ENCODE data around the gene NAXE. TPM values are rescaled to one million over a fixed set of nuclear protein-coding genes. Genes with fewer than 3 reads are reported as not detected.

The NAXE gene
- total RNA-seq, 1 experiment from 2014 or later: 67.9 TPM

DNA sequence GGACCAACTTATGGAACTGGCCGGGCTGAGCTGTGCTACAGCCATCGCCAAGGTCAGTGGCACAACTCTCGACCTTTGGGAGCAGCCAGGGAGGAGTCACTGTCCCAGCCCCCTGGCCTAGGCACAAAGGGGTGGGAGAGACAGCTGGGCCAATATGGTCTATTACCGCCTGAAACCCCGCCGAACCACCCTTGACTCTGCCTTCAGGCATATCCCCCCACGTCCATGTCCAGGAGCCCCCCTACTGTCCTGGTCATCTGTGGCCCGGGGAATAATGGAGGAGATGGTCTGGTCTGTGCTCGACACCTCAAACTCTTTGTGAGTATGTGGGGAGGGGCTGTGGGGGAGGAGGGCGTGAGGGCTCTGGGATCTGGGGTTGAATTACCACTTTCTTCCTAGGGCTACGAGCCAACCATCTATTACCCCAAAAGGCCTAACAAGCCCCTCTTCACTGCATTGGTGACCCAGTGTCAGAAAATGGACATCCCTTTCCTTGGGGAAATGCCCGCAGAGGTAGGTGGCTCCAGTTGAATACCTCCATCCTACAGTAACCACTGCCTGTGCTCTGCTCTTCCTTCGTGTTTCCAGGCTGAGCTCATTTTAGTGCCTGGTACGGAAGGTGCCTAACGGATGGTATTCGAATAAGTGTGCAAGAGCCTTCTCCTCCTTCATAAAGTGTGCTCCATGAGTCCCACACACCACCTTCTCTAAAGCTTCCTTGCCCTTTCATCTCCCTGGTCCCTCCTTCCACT is 758 bp downstream of the NAXE start:
- Histone ChIP-seq H3K27me3 (replicated peaks) (no peaks in the 10 kb centered on the region), H3K4me1 (replicated peaks) (peaks cover 25% of the 10 kb centered on the region), H3K27ac (no peak overlapping the region), H3K4me3 (peak overlapping the region; percentile 72), H3K36me3 (peaks cover 55% of the 10 kb centered on the region), H3K9me3 (replicated peaks) (no peaks in the 10 kb centered on the region)
- DNase-seq (ENCODE audit: low read depth in 1 of 2, low spot score in 2 of 2): no peak

DNA sequence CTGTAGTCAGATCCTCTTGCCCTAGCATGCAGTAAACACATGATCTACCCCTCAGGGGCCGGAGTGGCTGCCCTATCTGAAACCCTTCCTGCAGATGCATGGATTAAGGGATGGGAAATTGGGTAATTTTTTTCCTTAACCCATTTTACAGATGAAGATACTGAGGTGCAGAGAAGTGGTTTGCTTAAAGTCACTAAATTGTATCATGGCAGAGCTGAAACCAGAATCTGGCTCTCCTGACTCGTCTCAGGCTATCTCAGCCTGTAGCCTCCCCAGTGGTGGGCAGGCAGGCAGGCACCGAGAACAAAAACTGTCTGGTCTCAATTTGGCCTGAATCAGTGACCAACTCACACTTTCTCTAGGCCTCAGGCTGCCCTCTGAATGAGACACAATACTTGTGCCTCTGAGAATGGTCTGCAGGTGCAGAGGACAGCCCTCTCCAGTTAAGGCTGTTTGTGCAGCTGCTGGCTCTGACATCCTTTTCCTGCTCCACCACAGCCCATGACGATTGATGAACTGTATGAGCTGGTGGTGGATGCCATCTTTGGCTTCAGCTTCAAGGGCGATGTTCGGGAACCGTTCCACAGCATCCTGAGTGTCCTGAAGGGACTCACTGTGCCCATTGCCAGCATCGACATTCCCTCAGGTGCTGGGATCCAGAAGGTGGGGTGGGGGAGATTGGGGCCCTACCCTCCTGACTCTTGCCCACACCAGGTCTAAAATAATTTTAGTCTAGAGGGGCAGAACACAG is 1.5 kb downstream of the NAXE start:
- peaks cover 62% of the 10 kb centered on the region for H3K36me3 ChIP-seq

DNA sequence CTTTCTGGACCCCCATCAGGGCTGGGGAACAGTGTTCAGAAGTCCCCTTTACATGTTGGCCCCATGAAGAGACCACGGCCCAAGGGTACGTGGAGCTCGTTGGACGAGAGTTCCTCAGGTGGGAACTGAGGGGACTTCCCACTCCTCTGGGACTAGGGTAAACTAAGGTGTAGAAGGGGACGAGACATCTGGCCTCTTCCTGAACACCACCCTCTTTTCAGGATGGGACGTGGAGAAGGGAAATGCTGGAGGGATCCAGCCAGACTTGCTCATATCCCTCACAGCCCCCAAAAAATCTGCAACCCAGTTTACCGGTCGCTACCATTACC is 2.0 kb downstream of the NAXE start:
- H3K27me3 ChIP-seq (replicated peaks): no peaks in the 10 kb centered on the region
- no peak overlapping the region for H3K4me3 ChIP-seq
- no peak for DNase-seq (ENCODE audit: low read depth in 1 of 2, low spot score in 2 of 2)
- no peaks in the 10 kb centered on the region for H3K9me3 ChIP-seq (replicated peaks)
- H3K36me3 ChIP-seq: peaks cover 68% of the 10 kb centered on the region
- H3K4me1 ChIP-seq (replicated peaks): peaks cover 18% of the 10 kb centered on the region
- H3K27ac ChIP-seq: no peak overlapping the region

More for the DNA sequence above, 1.5 kb downstream of the NAXE start:
- Histone ChIP-seq H3K9me3 (replicated peaks) (no peaks in the 10 kb centered on the region), H3K27me3 (replicated peaks) (no peaks in the 10 kb centered on the region), H3K4me1 (replicated peaks) (peaks cover 19% of the 10 kb centered on the region), H3K27ac (no peak overlapping the region), H3K4me3 (no peak overlapping the region)
- DNase-seq (ENCODE audit: low read depth in 1 of 2, low spot score in 2 of 2): no peak

DNA sequence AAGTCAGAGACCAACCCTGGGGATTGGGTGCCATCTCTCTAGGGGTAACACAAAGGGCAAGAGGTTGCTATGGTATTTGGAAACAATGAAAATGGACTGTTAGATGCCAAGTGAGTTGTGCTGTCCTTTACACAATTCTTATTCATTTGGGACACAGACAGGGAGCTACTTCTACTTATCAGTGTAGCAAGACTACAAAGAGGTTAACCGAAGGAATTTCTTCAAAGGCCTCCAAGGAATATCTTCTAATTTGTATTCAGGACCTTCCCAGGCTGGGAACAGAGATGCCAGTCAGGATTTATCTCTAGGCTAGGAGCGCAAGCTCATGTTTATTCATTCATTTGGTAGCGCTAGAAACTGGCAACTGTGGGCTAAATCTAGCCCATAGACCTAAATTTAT is 2.6 kb downstream of the NAXE start:
- no peak overlapping the region for H3K27ac ChIP-seq
- H3K36me3 ChIP-seq: peaks cover 68% of the 10 kb centered on the region
- no peak for DNase-seq (ENCODE audit: low read depth in 1 of 2, low spot score in 2 of 2)
- H3K4me3 ChIP-seq: no peak overlapping the region
- H3K4me1 ChIP-seq (replicated peaks): peaks cover 18% of the 10 kb centered on the region
- no peaks in the 10 kb centered on the region for H3K27me3 ChIP-seq (replicated peaks)
- no peaks in the 10 kb centered on the region for H3K9me3 ChIP-seq (replicated peaks)

DNA sequence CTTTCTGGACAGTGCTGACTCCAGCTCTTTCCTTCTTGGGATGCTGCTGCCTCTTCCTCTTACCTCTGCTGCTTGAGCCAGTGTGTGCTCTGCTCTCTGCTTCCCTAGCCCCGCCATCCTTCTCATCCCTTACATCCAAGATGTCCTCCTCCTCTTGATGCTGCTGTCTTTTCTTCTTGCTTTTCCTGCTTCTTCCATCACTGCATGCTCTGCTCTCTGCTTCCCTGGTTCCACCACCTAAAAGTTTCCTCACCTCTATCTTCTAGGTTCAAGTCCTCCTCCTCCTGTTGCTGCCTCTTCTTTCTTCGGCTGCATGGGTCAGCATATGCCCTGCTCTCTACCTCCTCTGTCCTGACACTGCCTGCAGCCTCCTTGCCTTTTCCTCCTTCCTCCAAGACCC is 3.4 kb downstream of the NAXE start:
- no peak for DNase-seq (ENCODE audit: low read depth in 1 of 2, low spot score in 2 of 2)
- H3K4me3 ChIP-seq: no peak overlapping the region
- peaks cover 74% of the 10 kb centered on the region for H3K36me3 ChIP-seq
- H3K27ac ChIP-seq: no peak overlapping the region
- no peaks in the 10 kb centered on the region for H3K27me3 ChIP-seq (replicated peaks)
- no peaks in the 10 kb centered on the region for H3K9me3 ChIP-seq (replicated peaks)
- peaks cover 18% of the 10 kb centered on the region for H3K4me1 ChIP-seq (replicated peaks)

DNA sequence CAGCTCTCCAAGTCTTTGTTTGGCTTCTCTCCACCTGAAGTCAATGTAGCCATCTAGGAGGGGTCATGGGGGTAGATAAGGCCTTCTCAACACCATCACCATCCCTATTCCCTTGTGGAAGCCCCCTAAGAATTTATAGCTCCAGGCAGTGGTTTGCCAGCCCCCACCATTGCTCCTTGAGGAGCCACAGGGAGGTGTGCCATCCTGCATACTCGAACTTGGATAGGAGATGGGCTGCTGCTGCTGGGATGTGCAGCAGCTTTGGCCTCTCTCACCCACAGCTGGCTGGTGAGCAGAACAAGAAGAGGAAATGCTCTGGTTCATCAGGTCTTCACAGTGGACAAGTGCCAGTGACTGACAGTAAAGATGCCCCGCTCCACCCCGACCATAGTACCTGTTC is 4.8 kb downstream of the NAXE start:
- Histone ChIP-seq H3K27me3 (replicated peaks) (no peaks in the 10 kb centered on the region), H3K9me3 (replicated peaks) (no peaks in the 10 kb centered on the region), H3K27ac (no peak overlapping the region), H3K4me3 (no peak overlapping the region), H3K36me3 (peaks cover 74% of the 10 kb centered on the region), H3K4me1 (replicated peaks) (peaks cover 10% of the 10 kb centered on the region)
- DNase-seq (ENCODE audit: low read depth in 1 of 2, low spot score in 2 of 2): no peak

DNA sequence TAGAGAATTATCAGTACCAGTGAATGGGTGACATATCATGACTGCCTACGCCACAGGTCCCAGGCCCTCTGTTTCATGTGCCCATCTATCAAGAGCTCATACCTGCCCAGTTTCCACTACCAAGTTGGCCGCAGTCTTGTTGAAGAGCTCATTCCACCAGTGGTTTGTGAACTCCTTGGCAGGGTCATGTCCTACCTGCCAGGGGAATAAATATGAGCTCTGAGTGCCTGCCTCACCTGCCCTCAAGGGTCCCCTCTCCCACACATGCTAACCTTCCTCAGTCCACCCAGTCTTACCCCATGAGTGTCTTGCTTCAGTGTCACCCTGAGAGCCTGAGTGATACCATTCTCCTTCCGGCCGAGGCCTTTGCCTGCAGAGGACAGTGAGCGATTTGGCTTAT is 6.5 kb downstream of the NAXE start:
- H3K4me1 ChIP-seq (replicated peaks): peaks cover 6% of the 10 kb centered on the region
- no peak overlapping the region for H3K4me3 ChIP-seq
- no peaks in the 10 kb centered on the region for H3K27me3 ChIP-seq (replicated peaks)
- H3K36me3 ChIP-seq: peaks cover 61% of the 10 kb centered on the region
- no peaks in the 10 kb centered on the region for H3K9me3 ChIP-seq (replicated peaks)
- H3K27ac ChIP-seq: no peak overlapping the region
- DNase-seq (ENCODE audit: low read depth in 1 of 2, low spot score in 2 of 2): no peak

DNA sequence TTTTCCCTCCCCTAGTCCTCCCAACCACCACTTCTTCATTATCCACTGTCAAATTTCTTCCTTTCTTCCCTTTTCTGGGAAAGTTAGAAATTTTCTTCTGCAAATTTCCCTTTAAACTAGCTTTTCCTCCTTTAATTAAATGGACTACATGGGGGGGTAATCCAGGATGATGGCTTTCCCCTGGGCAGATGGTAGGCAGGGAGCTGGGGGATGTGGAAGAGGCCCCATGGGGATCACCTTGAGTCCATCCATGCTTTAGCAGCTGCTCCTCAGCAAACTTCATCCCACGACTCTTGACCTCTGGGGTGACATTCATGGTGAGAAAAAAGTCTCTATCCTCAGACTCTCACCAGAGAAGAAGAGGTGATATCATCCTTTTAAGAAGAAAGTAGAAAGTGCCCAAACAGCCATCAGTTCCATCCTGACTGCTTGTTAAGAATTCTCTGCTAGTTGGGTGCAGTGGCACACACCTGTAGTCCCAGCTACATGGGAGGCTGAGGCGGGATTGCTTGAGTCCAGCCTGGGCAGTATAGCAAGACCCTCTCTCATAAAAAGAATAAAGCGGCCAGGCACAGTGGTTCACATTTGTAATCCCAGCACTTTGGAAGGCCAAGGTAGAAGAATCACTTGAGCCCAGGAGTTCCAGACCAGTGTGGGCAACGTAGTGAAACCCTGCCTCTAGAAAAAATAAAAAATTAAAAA is 7.3 kb downstream of the NAXE start:
- H3K27me3 ChIP-seq (replicated peaks): no peaks in the 10 kb centered on the region
- H3K9me3 ChIP-seq (replicated peaks): no peaks in the 10 kb centered on the region
- no peak overlapping the region for H3K27ac ChIP-seq
- peaks cover 54% of the 10 kb centered on the region for H3K36me3 ChIP-seq
- no peak overlapping the region for H3K4me3 ChIP-seq
- DNase-seq (ENCODE audit: low read depth in 1 of 2, low spot score in 2 of 2): no peak
- H3K4me1 ChIP-seq (replicated peaks): peaks cover 6% of the 10 kb centered on the region

DNA sequence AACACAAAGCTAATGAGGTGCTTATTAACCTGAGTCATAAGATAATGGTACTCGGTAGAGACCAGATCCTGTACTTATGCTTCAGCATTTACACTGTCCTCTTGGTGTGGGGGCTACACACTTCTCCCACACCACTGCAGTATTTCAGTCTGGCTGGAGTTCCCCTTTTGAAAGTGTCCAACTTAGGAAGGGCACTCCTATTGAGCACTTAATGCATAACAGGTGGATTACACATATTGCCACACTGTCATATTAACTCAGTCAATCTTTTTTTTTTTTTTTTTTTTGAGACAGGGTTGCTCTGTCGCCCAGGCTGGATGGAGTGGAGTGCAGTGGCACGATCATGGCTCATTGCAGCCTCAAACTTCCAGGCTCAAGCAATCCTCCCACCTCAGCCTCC is 8.2 kb downstream of the NAXE start:
- H3K9me3 ChIP-seq (replicated peaks): no peaks in the 10 kb centered on the region
- DNase-seq (ENCODE audit: low read depth in 1 of 2, low spot score in 2 of 2): no peak
- peaks cover 44% of the 10 kb centered on the region for H3K36me3 ChIP-seq
- no peak overlapping the region for H3K27ac ChIP-seq
- H3K4me1 ChIP-seq (replicated peaks): peaks cover 6% of the 10 kb centered on the region
- no peak overlapping the region for H3K4me3 ChIP-seq
- no peaks in the 10 kb centered on the region for H3K27me3 ChIP-seq (replicated peaks)

DNA sequence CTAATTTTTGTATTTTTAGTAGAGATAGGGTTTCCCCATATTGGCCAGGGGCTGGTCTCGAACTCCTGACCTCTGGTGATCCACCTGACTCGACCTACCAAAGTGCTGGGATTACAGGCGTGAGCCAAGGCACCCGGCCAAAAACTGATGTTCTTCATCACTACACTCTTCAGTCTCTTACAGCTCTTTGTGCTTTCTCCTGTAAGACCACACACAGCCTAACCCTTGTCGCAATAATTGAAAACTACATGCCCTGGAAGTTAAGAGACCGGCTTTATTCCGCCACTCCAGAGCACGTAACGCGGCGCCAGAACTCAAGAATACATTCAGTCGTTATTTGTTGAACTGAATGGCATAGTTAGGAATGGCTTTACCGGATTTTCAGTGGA is 9.2 kb downstream of the NAXE start:
- Histone ChIP-seq H3K4me1 (replicated peaks) (peaks cover 6% of the 10 kb centered on the region), H3K27me3 (replicated peaks) (no peaks in the 10 kb centered on the region), H3K4me3 (peak overlapping the region; percentile 66), H3K36me3 (peaks cover 35% of the 10 kb centered on the region), H3K27ac (peak overlapping the region; percentile 50), H3K9me3 (replicated peaks) (no peaks in the 10 kb centered on the region)
- DNase-seq (ENCODE audit: low read depth in 1 of 2, low spot score in 2 of 2): no peak

DNA sequence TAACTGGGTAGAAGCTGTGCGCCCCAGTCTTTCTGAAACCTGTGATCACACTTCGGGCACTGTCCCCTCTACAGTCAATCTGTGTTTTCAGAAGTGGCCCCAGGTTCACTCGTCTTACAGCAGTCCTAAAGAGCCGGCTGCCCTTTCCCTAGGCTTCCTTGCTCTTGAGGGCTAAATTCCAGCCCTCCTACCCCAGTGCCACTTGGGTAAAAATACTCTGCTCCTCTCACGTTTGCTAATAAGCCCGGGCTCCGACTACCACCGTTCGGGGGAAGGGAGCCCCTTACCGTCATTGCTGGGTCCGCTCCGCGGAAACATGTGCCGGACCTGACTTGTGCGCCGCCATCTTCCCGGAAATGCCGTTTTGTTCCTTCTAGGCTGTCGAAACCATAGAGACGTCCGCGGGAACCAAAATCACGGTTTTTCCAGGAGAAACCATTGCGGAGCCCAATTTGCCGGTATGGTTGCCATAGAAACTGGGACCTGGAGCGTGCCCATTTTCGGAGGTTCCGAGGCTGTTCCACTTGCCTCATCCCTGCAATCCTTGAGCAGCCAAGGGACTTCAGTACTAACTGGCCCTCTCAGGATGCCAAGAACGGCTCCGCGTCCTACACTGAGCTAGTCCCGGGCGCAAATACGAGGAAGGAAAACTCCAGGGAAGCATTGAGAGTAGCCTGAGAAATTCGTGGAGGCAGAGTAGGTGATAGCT is 9.7 kb downstream of the NAXE start, which contains the start of gene GPATCH4:
Gene GPATCH4 (minus strand): TSS at position 358 of the 709 bp plus-strand sequence.
- Histone ChIP-seq H3K27ac (peak within 1 kb of the TSS; percentile 50), H3K27me3 (replicated peaks) (no peaks in the 10 kb centered on the region), H3K4me3 (peak within 1 kb of the TSS; percentile 66), H3K36me3 (peaks cover 30% of the 10 kb centered on the region), H3K9me3 (replicated peaks) (no peaks in the 10 kb centered on the region), H3K4me1 (replicated peaks) (peaks cover 6% of the 10 kb centered on the region)
- DNase-seq (ENCODE audit: low read depth in 1 of 2, low spot score in 2 of 2): peak; percentile 87

DNA sequence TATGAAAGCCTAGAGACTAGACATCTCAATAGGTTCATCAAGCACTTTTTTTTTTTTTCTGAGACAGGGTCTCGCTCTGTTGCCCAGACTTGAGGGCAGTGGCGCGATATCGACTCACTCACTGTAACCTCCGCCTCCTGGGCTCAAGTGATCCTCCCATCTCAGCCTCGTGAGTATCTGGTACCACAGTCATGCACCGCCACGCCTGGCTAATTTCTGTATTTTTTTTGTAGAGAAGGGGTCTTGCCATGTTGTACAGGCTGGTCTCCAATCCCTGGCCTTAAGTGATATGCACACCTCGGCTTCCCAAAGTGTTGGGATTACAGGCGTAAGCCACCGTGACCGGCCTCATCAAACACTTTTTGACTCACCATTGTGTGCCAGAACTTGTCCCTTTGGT is 10.3 kb downstream of the NAXE start:
- Histone ChIP-seq H3K27ac (peak overlapping the region; percentile 50; the same call in 1 of the 2 replicates), H3K36me3 (peaks cover 23% of the 10 kb centered on the region), H3K9me3 (replicated peaks) (no peaks in the 10 kb centered on the region), H3K4me1 (replicated peaks) (peaks cover 6% of the 10 kb centered on the region), H3K27me3 (replicated peaks) (no peaks in the 10 kb centered on the region), H3K4me3 (peak overlapping the region; percentile 66)
- no peak for DNase-seq (ENCODE audit: low read depth in 1 of 2, low spot score in 2 of 2)

DNA sequence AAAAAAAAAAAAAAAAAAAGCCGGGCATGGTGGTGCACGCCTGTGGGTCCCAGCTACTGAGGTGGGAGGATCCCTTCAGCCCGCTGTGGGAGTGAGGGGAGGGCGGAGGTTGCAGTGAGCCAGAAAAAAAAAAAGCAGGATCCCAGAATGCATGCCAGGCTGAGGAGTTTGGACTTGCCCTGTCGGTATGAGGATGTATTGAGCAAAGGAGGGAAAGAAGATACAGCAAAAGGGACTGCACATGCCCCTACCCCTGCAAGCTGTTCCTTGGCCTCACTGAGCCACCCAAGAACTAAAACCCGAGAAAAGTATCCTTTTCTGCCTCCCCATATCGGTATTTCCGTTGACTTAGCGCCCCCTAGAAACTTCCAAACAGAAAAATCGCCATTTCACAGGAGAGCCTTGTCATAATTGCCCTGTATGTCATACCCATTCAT is 11.0 kb downstream of the NAXE start:
- H3K9me3 ChIP-seq (replicated peaks): no peaks in the 10 kb centered on the region
- no peak for DNase-seq (ENCODE audit: low read depth in 1 of 2, low spot score in 2 of 2)

More for the DNA sequence above, 11.0 kb downstream of the NAXE start:
- Histone ChIP-seq H3K4me3 (no peak overlapping the region), H3K27ac (no peak overlapping the region), H3K4me1 (replicated peaks) (peaks cover 6% of the 10 kb centered on the region), H3K27me3 (replicated peaks) (no peaks in the 10 kb centered on the region), H3K36me3 (peaks cover 17% of the 10 kb centered on the region)
